Erythroblast (primary cell): ENCODE data around the gene IGFL2.
"Not testable (repeated sequence)": the region's sequence is repeated elsewhere in the genome, so short reads cannot be mapped to it uniquely, and the experiment has no call there.

Source experiments
- DNase-seq, 2 experiments: peaks; one replicate each; lab custom pipeline; 2025; lab: John Stamatoyannopoulos, UW
- GATA1 ChIP-seq: IDR thresholded peaks from 2 replicates; pipeline ENCODE4 v1.6.1; 2011; ENCODE audit warnings: low read depth, mild to moderate bottlenecking, control low read depth, low read length, moderate library complexity
- POLR2A ChIP-seq: IDR thresholded peaks from 2 replicates; pipeline ENCODE4 v1.6.1; 2011; ENCODE audit warnings: mild to moderate bottlenecking, low read length

Gene IGFL2

GRCh38 chr19:46189971-46190888 is 42.2 kb downstream of the IGFL2 start:
- TF ChIP-seq GATA1 (no peak), POLR2A (no peak)
- DNase-seq = no peak

- TF ChIP-seq GATA1 (no peak), POLR2A (no peak)
- DNase-seq = no peak
Measured at GRCh38 chr19:46191356-46191755, 43.3 kb downstream of the IGFL2 start.

GRCh38 chr19:46191972-46192371 is 43.9 kb downstream of the IGFL2 start:
- DNase-seq = peak in 1 of 2 experiments; percentile 12

GRCh38 chr19:46192626-46192991 is 44.6 kb downstream of the IGFL2 start:
- peak in 1 of 2 experiments; percentile 58 for DNase-seq

More at GRCh38 chr19:46191972-46192371, 43.9 kb downstream of the IGFL2 start:
- no peak for TF ChIP-seq POLR2A
- TF ChIP-seq GATA1 = no peak

- no peak for TF ChIP-seq POLR2A
- no peak for TF ChIP-seq GATA1
- peak; percentile 84 to 91 for DNase-seq
Measured at GRCh38 chr19:46192992-46193650, 45.1 kb downstream of the IGFL2 start.

- peak in 1 of 2 experiments; percentile 64 for DNase-seq
- TF ChIP-seq POLR2A = peak; percentile 32
- TF ChIP-seq GATA1 = no peak
Measured at GRCh38 chr19:46193678-46194077, 45.6 kb downstream of the IGFL2 start.

GRCh38 chr19:46195104-46195503 is 47.1 kb downstream of the IGFL2 start:
- TF ChIP-seq GATA1 (no peak), POLR2A (no peak)
- no peak for DNase-seq

GRCh38 chr19:46195919-46196318 is 47.9 kb downstream of the IGFL2 start:
- DNase-seq = not testable (repeated sequence)

- TF ChIP-seq POLR2A (no peak), GATA1 (no peak)
- DNase-seq = no peak
Measured at GRCh38 chr19:46196410-46197124, 48.5 kb downstream of the IGFL2 start.

- TF ChIP-seq GATA1 (no peak), POLR2A (no peak)
- no peak for DNase-seq
Measured at GRCh38 chr19:46197314-46198070, 49.5 kb downstream of the IGFL2 start.

GRCh38 chr19:46198756-46199155 is 50.7 kb downstream of the IGFL2 start:
- no peak for TF ChIP-seq GATA1
- no peak for TF ChIP-seq POLR2A
- no peak for DNase-seq

GRCh38 chr19:46201454-46202310 is 53.6 kb downstream of the IGFL2 start:
- no peak for TF ChIP-seq POLR2A
- no peak for TF ChIP-seq GATA1
- no peak for DNase-seq

- DNase-seq = no peak
- TF ChIP-seq POLR2A (no peak), GATA1 (no peak)
Measured at GRCh38 chr19:46202426-46202825, 54.4 kb downstream of the IGFL2 start.
